Keratinocyte (primary cell): Measurements from ENCODE around the gene PKHD1. TPM values are rescaled to one million over a fixed set of nuclear protein-coding genes. Genes with fewer than 3 reads are reported as not detected.

Experiments used
- DNase-seq: peaks from one replicate; pipeline ENCODE4 v3.0.0-alpha.2; 2011; ENCODE audit warnings: low read depth, missing footprints, low spot score
- FAIRE-seq: peaks from 2 replicates; lab custom pipeline; 2011; peaks lifted over from hg19 to GRCh38; lab: Jason Lieb, UNC
- H2AFZ ChIP-seq: 2 replicates; pipeline ENCODE4 v1.6.0; 2012; ENCODE audit warnings: low read length, control low read depth, inconsistent platforms; ENCODE audit not compliant: control insufficient read depth
- H3K27ac ChIP-seq: 2 replicates; pipeline ENCODE4 v1.5.1; 2011; ENCODE audit warnings: low read length; ENCODE audit not compliant: control insufficient read depth, insufficient read depth
- H3K27me3 ChIP-seq: 3 replicates; pipeline ENCODE4 v1.6.0; 2011; ENCODE audit warnings: low read length; ENCODE audit not compliant: control insufficient read depth, insufficient read depth; ENCODE audit errors: extremely low read depth
- H3K36me3 ChIP-seq, 2 experiments: 2 replicates in 1 of 2; 3 replicates in 1 of 2; pipeline ENCODE4 v1.5.1; 2011; ENCODE audit warnings: low read length in 2 of 2, mild to moderate bottlenecking in 1 of 2; ENCODE audit not compliant: control insufficient read depth in 2 of 2, insufficient read depth in 2 of 2; ENCODE audit errors: extremely low read depth in 1 of 2
- H3K4me1 ChIP-seq: 3 replicates; pipeline ENCODE4 v1.5.1; 2011; ENCODE audit warnings: low read length; ENCODE audit not compliant: control insufficient read depth, insufficient read depth; ENCODE audit errors: extremely low read depth
- H3K4me2 ChIP-seq: 3 replicates; pipeline ENCODE4 v1.6.0; 2011; ENCODE audit warnings: low read depth, low read length; ENCODE audit not compliant: control insufficient read depth, insufficient read depth; ENCODE audit errors: extremely low read depth
- H3K4me3 ChIP-seq, 3 experiments: fragments of 200-600 bp in 1 of 3; sonication (generic) in 1 of 3; 2 replicates in 2 of 3; 3 replicates in 1 of 3; pipeline ENCODE4 v1.5.1; 2011 to 2016; ENCODE audit warnings: low read length in 3 of 3, mild to moderate bottlenecking in 3 of 3, control low read depth in 2 of 3, inconsistent platforms in 1 of 3, low read depth in 1 of 3, mixed read lengths in 1 of 3, mixed run types in 1 of 3, moderate library complexity in 1 of 3; ENCODE audit not compliant: control insufficient read depth in 2 of 3, insufficient read depth in 2 of 3; ENCODE audit errors: extremely low read depth in 1 of 3
- H3K79me2 ChIP-seq: 2 replicates; pipeline ENCODE4 v1.6.0; 2012; ENCODE audit warnings: low read length; ENCODE audit not compliant: control insufficient read depth, insufficient read depth
- H3K9ac ChIP-seq: 3 replicates; pipeline ENCODE4 v1.6.0; 2011; ENCODE audit warnings: low read length; ENCODE audit not compliant: control insufficient read depth, insufficient read depth; ENCODE audit errors: extremely low read depth
- H3K9me1 ChIP-seq: 3 replicates; pipeline ENCODE4 v1.6.0; 2011; ENCODE audit warnings: low read length; ENCODE audit not compliant: control insufficient read depth, insufficient read depth; ENCODE audit errors: extremely low read depth
- H3K9me3 ChIP-seq: 2 replicates; pipeline ENCODE4 v1.5.1; 2012; ENCODE audit warnings: low read depth, low read length; ENCODE audit not compliant: control insufficient read depth
- H4K20me1 ChIP-seq: 3 replicates; pipeline ENCODE4 v1.6.0; 2011; ENCODE audit warnings: low read length; ENCODE audit not compliant: control insufficient read depth, insufficient read depth; ENCODE audit errors: extremely low read depth
- CTCF ChIP-seq, 3 experiments: IDR thresholded peaks in 1 of 3; conservative IDR thresholded peaks in 1 of 3; optimal IDR thresholded peaks in 1 of 3; 2 replicates in 2 of 3; 3 replicates in 1 of 3; pipeline versions ENCODE3 to v1.5.1; 2011; ENCODE audit warnings: low read length in 3 of 3, mild to moderate bottlenecking in 3 of 3, moderate library complexity in 2 of 3, control low read depth in 1 of 3, inconsistent platforms in 1 of 3; ENCODE audit not compliant: insufficient read depth in 2 of 3; ENCODE audit errors: extremely low read depth in 1 of 3
- EZH2 ChIP-seq: IDR thresholded peaks from one replicate; pipeline ENCODE4 v1.6.1; 2012; ENCODE audit warnings: inconsistent platforms, mild to moderate bottlenecking, low read length, moderate library complexity
- dilution Hi-C: fragments of 300-500 bp; cut with MboI; formaldehyde crosslinking; loops from one replicate; pipeline ENCODE4 v1.7.0; 2020; ENCODE audit warnings: low sequenced_read_pairs; ENCODE audit not compliant: extremely low pct_ligation_motif_present
- polyA plus RNA-seq, 5 experiments: library from polyadenylated mRNA; depleted of rRNA in 3 of 5; stranded (reverse) in 3 of 5; stranded (forward) in 1 of 5; unstranded in 1 of 5; fragments of >200 nt; gene quantifications; 1 replicate in 1 of 5; 2 replicates in 3 of 5; 3 replicates in 1 of 5; pipeline versions ENCODE4 v1.2.1 to v1.2.3, GENCODE V29; 2011 to 2012; ENCODE audit warnings: missing spikeins in 2 of 5, low read depth in 1 of 5, low replicate concordance in 1 of 5

PKHD1 gene
- polyA plus RNA-seq, 1 donor (not counting 4 experiments of a cell fraction or from before 2014, with no cell fraction given), result under 0.01 TPM

GRCh38 chr6:51843456-51844056 lies 243.9 kb downstream of the PKHD1 start:
- Histone ChIP-seq H3K79me2 (no peaks in the 10 kb centered on the region), H3K4me3 (no peak overlapping the region), H4K20me1 (no peaks in the 10 kb centered on the region), H3K9me1 (no peaks in the 10 kb centered on the region), H3K9me3 (no peaks in the 10 kb centered on the region), H3K27me3 (no peaks in the 10 kb centered on the region), H3K4me2 (no peak overlapping the region), H3K27ac (no peak overlapping the region), H3K4me1 (no peaks in the 10 kb centered on the region), H3K9ac (no peak overlapping the region), H3K36me3 (no peaks in the 10 kb centered on the region), H2AFZ (no peak overlapping the region)
- DNase-seq (no peak), FAIRE-seq (no peak)
- dilution Hi-C loops, result no loop called here
- TF ChIP-seq EZH2, result no peak
- TF ChIP-seq CTCF (optimal IDR thresholded peaks at IDR 0.05 in 1 of 3, IDR thresholded peaks at IDR 0.05 in 1 of 3, conservative IDR thresholded peaks at IDR 0.05 in 1 of 3; ENCODE audit: extremely low read depth in 1 of 3, insufficient read depth in 2 of 3, low read length in 3 of 3), result no peak

- H3K9me1 ChIP-seq, result no peaks in the 10 kb centered on the region
- H3K9ac ChIP-seq, result no peak overlapping the region
- H3K4me2 ChIP-seq, result no peak overlapping the region
- H3K27ac ChIP-seq, result no peak overlapping the region
- FAIRE-seq (no peak), DNase-seq (no peak)
- H3K79me2 ChIP-seq, result no peaks in the 10 kb centered on the region
- dilution Hi-C loops, result no loop called here
- TF ChIP-seq CTCF (optimal IDR thresholded peaks at IDR 0.05 in 1 of 3, IDR thresholded peaks at IDR 0.05 in 1 of 3, conservative IDR thresholded peaks at IDR 0.05 in 1 of 3; ENCODE audit: extremely low read depth in 1 of 3, insufficient read depth in 2 of 3, low read length in 3 of 3) (no peak), EZH2 (no peak)
- no peaks in the 10 kb centered on the region for H3K27me3 ChIP-seq
- H4K20me1 ChIP-seq, result no peaks in the 10 kb centered on the region
- no peak overlapping the region for H2AFZ ChIP-seq
- H3K36me3 ChIP-seq, result no peaks in the 10 kb centered on the region
- no peaks in the 10 kb centered on the region for H3K4me1 ChIP-seq
- H3K4me3 ChIP-seq, result no peak overlapping the region
- no peaks in the 10 kb centered on the region for H3K9me3 ChIP-seq
Observed at GRCh38 chr6:51842804-51843378, 244.5 kb downstream of the PKHD1 start.
